Measurements from ENCODE around the gene MADD. TPM values are rescaled to one million over a fixed set of nuclear protein-coding genes. Genes with fewer than 3 reads are reported as not detected.
A peak's percentile ranks its signal among the peaks of the same experiment; 100 is the strongest.

Gene MADD
- total RNA-seq, 1 donor from 2014 or later: 50.1 TPM

- no peak for DNase-seq
- TF ChIP-seq, protein P1, sequence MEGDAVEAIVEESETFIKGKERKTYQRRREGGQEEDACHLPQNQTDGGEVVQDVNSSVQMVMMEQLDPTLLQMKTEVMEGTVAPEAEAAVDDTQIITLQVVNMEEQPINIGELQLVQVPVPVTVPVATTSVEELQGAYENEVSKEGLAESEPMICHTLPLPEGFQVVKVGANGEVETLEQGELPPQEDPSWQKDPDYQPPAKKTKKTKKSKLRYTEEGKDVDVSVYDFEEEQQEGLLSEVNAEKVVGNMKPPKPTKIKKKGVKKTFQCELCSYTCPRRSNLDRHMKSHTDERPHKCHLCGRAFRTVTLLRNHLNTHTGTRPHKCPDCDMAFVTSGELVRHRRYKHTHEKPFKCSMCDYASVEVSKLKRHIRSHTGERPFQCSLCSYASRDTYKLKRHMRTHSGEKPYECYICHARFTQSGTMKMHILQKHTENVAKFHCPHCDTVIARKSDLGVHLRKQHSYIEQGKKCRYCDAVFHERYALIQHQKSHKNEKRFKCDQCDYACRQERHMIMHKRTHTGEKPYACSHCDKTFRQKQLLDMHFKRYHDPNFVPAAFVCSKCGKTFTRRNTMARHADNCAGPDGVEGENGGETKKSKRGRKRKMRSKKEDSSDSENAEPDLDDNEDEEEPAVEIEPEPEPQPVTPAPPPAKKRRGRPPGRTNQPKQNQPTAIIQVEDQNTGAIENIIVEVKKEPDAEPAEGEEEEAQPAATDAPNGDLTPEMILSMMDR (IDR thresholded peaks at IDR 0.05): no peak
- Histone ChIP-seq H3K9me3 (no peaks in the 10 kb centered on the region), H3K27me3 (no peaks in the 10 kb centered on the region), H3K36me3 (peaks cover 43% of the 10 kb centered on the region), H3K4me3 (no peak overlapping the region), H3K27ac (no peak overlapping the region), H3K4me1 (peaks cover 25% of the 10 kb centered on the region)
- ATAC-seq: no peak
- intact Hi-C loops (cut with DNase I): no loop called here
Measured at GRCh38 chr11:47245611-47246357, 24.1 kb upstream of the MADD start.

- intact Hi-C loops (cut with DNase I): no loop called here
- peaks cover 25% of the 10 kb centered on the region for H3K4me1 ChIP-seq
- no peaks in the 10 kb centered on the region for H3K27me3 ChIP-seq
- TF ChIP-seq, protein P1 (IDR thresholded peaks at IDR 0.05): no peak
- H3K27ac ChIP-seq: no peak overlapping the region
- H3K36me3 ChIP-seq: peaks cover 26% of the 10 kb centered on the region
- H3K9me3 ChIP-seq: no peaks in the 10 kb centered on the region
- DNase-seq (no peak), ATAC-seq (no peak)
- H3K4me3 ChIP-seq: no peak overlapping the region
Measured at GRCh38 chr11:47247502-47247901, 22.4 kb upstream of the MADD start.

GRCh38 chr11:47248304-47248663, 21.6 kb upstream of the MADD start:
- Histone ChIP-seq H3K27me3 (no peaks in the 10 kb centered on the region), H3K36me3 (peaks cover 19% of the 10 kb centered on the region), H3K27ac (peak overlapping the region; percentile 93), H3K4me3 (peak overlapping the region; percentile 81), H3K4me1 (peaks cover 25% of the 10 kb centered on the region), H3K9me3 (no peaks in the 10 kb centered on the region)
- ATAC-seq: peak; percentile 41
- intact Hi-C loops (cut with DNase I): no loop called here
- no peak for DNase-seq
- TF ChIP-seq, protein P1 (IDR thresholded peaks at IDR 0.05): no peak

GRCh38 chr11:47248664-47249377, 21.1 kb upstream of the MADD start, which contains the start of gene ACP2:
TSS of gene ACP2 (minus strand) at chr11:47248814. CDS start at chr11:47248789, 25 bp downstream.
- intact Hi-C loops (cut with DNase I): no loop called here
- Histone ChIP-seq H3K9me3 (no peaks in the 10 kb centered on the region), H3K4me3 (peak within 1 kb of the TSS; percentile 81), H3K36me3 (peaks cover 17% of the 10 kb centered on the region), H3K4me1 (peaks cover 26% of the 10 kb centered on the region), H3K27ac (peak within 1 kb of the TSS; percentile 93), H3K27me3 (no peaks in the 10 kb centered on the region)
- DNase-seq (peak; percentile 94), ATAC-seq (peak; percentile 98)
- TF ChIP-seq, protein P1 (IDR thresholded peaks at IDR 0.05): peak; percentile 5

DNA sequence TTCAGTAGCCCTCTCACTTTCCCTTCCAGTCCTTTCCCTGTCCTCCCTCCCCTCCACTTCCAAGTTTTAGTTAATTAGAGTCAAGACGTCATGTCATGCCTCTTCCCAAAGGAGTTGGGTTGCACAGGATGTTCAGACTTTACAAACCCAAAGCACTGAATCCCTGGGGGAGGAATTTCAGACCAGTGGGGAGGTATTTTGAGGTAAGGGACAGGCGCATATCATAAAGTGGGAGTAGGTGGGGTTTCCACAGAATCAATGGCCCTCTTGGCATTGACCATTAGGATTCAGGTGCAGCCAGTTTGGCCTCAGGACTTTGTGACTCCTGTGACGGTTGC, 20.6 kb upstream of the MADD start:
- H3K4me3 ChIP-seq: peak overlapping the region; percentile 81
- peaks cover 31% of the 10 kb centered on the region for H3K4me1 ChIP-seq
- H3K27me3 ChIP-seq: no peaks in the 10 kb centered on the region
- intact Hi-C loops (cut with DNase I): no loop called here
- TF ChIP-seq, protein P1 (IDR thresholded peaks at IDR 0.05): no peak
- H3K36me3 ChIP-seq: peaks cover 12% of the 10 kb centered on the region
- no peaks in the 10 kb centered on the region for H3K9me3 ChIP-seq
- H3K27ac ChIP-seq: peak overlapping the region; percentile 93
- DNase-seq (no peak), ATAC-seq (no peak)

All from upper lobe of right lung (tissue), 1 donor.